Measurements from ENCODE around the gene WDR74. TPM values are rescaled to one million over a fixed set of nuclear protein-coding genes. Genes with fewer than 3 reads are reported as not detected.

Gene WDR74
- total and polyA plus RNA-seq, 2 of the 13 experiments (the other 11 are each of a cell fraction or from before 2014, with no cell fraction given), result 77.0 to 83.3 TPM

GRCh38 chr11:62888406-62888805 is 49.0 kb upstream of the WDR74 start (continued):
- TF ChIP-seq HINFP (CRISPR knock-in tag; IDR thresholded peaks at IDR 0.05; ENCODE audit: low read depth) (no peak), AHDC1 (CRISPR knock-in tag; IDR thresholded peaks at IDR 0.05; ENCODE audit: borderline replicate concordance) (no peak), MTA3 (CRISPR knock-in tag; IDR thresholded peaks at IDR 0.05) (no peak), ZFP90 (CRISPR knock-in tag; IDR thresholded peaks at IDR 0.05; ENCODE audit: borderline replicate concordance) (no peak), ZNF329 (CRISPR knock-in tag; IDR thresholded peaks at IDR 0.05; ENCODE audit: low read depth) (no peak), ZBTB38 (CRISPR knock-in tag; IDR thresholded peaks at IDR 0.05) (peak; percentile 72; the same call in 1 of the 2 replicates), ZNF235 (CRISPR knock-in tag; IDR thresholded peaks at IDR 0.05; ENCODE audit: borderline replicate concordance) (no peak), ZNF121 (CRISPR knock-in tag; IDR thresholded peaks at IDR 0.05) (no peak), ETV5 (CRISPR knock-in tag; IDR thresholded peaks at IDR 0.05; ENCODE audit: borderline replicate concordance) (no peak), ZBTB34 (CRISPR knock-in tag; IDR thresholded peaks at IDR 0.05) (no peak), ZNF549 (CRISPR knock-in tag; IDR thresholded peaks at IDR 0.05) (no peak), ZNF12 (CRISPR knock-in tag; IDR thresholded peaks at IDR 0.05) (no peak), NFATC3 (CRISPR knock-in tag; IDR thresholded peaks at IDR 0.05) (no peak), RBFOX2 (IDR thresholded peaks at IDR 0.05; ENCODE audit: low read depth, low read length) (peak; percentile 64; the same call in 1 of the 2 replicates), HDAC2 (CRISPR knock-in tag; IDR thresholded peaks at IDR 0.05) (no peak)

Measured in HepG2 (cell line).